Activated naive CD4-positive, alpha-beta T cell (primary cell): ENCODE results near the gene MAS1L.
"Not testable (repeated sequence)": the region's sequence is repeated elsewhere in the genome, so short reads cannot be mapped to it uniquely, and the experiment has no call there.

Source experiments
- DNase-seq, 4 experiments: peaks; one replicate each; lab custom pipeline; 2025; lab: John Stamatoyannopoulos, UW

Gene MAS1L

DNA sequence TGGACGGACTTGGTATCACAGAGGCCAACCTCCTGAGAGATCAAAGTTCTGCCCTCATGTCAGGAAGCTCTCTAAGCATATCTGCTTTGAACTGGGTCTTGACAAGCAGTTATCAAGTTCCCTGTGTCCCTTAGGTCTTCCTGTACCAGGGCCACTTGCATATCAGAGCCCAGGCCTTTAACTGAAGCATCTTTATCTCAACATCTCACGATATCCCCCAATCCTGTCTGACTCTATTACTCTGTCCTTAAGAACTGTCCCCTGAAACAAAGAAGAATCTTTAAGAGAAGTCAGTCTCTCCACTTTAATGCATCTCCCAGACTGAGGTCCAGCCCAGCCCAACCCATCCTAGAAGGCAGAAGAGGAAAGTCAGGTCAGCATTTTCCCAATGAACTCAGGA is 8.2 kb downstream of the MAS1L start:
- no peak for DNase-seq

GRCh38 chr6:29478740-29479139 is 9.0 kb downstream of the MAS1L start:
- no peak for DNase-seq

GRCh38 chr6:29477923-29478450 is 9.8 kb downstream of the MAS1L start:
- DNase-seq = no peak

DNA sequence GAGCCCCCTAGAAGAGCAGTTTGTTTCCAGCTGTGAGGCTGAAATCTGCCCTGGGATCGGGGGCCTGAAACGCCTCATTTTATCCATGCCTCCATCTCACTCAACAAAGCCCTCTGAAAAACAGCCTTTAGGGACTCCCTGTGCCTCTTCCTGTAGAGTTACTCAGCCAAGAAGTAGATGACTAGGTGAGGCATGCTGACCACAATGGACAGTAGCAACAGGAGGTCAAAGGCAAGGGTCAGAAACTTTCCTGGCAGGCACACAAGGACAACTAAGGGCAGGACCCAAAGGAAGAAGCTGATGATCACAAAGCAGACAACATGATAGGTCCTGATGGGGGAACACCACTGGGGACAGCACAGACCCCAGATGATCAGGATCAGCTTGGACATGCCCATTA is 12.8 kb downstream of the MAS1L start:
- DNase-seq = no peak

- DNase-seq = no peak
Observed at GRCh38 chr6:29466241-29466640, 21.5 kb downstream of the MAS1L start.

DNA sequence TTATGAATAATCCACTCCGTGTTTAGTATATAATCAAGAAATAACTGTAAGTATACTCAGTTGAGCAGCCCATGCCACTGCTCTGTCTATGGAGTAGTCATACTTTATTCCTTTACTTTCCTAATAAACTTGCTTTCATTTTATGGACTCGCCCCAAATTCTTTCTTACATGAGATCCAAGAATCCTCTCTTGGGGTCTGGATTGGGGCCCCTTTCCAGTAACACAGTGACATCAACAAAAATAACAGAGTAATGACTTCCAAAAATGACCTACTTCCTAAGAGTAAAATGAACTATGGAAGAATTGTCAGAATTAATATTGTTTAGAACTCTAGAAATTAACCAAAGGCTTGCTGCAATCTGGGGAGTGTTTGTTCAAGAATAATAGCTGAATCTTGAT is 22.0 kb downstream of the MAS1L start:
- DNase-seq = no peak

DNA sequence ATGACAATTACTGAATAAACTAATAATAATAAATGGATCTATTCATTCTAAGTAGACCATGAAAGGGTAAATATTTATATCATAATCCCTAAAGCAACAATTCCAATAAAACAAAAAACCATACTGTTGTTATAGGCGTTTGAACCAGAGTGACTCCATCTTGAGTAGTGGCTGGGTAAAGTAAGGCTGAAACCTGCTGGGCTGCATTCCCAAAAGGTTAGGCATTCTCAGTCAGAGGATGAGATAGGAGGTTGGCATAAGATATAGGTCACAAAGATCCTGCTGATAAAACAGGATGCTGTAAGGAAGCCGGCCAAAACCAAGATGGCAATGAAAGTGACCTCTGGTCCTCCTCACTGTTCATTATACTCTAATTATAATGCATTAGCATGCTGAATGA is 22.5 kb downstream of the MAS1L start:
- DNase-seq = no peak

DNA sequence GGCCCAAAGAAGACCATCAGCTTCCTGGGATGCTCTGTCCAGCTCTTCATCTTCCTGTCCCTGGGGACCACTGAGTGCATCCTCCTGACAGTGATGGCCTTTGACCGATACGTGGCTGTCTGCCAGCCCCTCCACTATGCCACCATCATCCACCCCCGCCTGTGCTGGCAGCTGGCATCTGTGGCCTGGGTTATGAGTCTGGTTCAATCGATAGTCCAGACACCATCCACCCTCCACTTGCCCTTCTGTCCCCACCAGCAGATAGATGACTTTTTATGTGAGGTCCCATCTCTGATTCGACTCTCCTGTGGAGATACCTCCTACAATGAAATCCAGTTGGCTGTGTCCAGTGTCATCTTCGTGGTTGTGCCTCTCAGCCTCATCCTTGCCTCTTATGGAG is 25.7 kb downstream of the MAS1L start:
- no peak for DNase-seq

- DNase-seq = no peak
Observed at GRCh38 chr6:29461021-29461814, 26.5 kb downstream of the MAS1L start.

DNA sequence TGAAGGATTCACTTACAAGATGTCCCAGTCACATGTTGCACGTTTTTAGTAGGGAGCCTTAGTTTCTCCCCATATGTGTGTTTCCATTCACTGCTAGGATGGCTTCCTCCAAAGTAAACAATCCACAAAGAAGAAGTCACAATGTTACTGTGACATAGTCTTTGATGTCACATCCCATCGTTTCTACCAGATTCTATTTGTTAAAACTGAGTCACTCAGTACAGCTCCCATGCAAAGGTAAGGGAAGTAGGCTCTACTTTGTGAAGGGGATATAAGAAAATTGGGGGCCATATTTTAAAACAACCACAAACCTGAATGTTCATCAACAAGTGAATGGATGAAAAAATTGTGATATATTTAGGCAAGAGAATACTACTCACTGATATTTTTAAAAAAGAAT is 30.8 kb downstream of the MAS1L start, which contains the start of the genes OR11A1 and OR2H1:
Gene OR11A1 (minus strand): TSS at position 101 of the 400 bp plus-strand sequence. CDS start 29,430 bp downstream, outside the sequence.
Gene OR2H1 (plus strand): TSS at position 185 of the 400 bp plus-strand sequence. CDS start 4,615 bp downstream, outside the sequence.
- no peak for DNase-seq

GRCh38 chr6:29451471-29452193 is 36.1 kb downstream of the MAS1L start:
- no peak for DNase-seq

- no peak for DNase-seq
Observed at GRCh38 chr6:29447670-29448069, 40.1 kb downstream of the MAS1L start.

- DNase-seq = not testable (repeated sequence)
Observed at GRCh38 chr6:29444031-29444430, 43.7 kb downstream of the MAS1L start.

DNA sequence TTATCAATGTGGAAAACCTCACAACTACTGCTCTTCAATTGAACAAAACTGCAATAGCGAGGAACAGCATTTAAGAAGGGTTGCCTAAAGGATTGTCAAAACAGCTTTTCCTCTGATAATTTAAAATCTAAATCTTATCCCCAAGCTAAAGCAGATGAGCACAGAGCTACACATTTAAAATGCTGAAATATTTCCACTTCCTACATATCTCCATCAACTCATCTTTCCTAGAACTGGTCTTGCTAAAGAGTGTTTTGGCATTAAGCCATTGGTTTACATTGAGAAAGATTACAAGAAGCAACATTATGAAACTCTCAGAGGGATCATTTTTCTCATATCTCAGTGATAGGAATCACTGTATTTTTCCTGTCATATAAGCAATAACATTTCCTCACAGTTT is 45.0 kb downstream of the MAS1L start:
- no peak for DNase-seq

DNA sequence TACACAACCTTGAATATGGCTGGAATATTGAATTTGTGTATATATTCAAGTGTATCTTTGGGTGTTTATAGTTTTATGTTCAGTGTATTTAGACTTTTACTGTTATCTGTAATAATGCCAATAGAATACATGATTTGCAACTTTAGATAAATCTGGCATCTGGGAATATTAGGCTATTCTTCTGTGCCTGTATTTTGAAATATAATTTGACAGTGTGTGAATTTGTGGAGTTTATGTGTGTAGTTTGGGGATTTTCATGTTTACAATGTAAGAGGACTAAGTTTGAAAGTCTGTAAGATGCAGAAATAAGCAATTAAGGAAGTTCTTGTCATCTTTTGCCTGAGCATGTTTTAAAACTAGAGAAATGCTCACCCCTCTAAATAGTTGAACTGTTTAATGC is 48.8 kb downstream of the MAS1L start, which contains the start of gene OR10C1:
Gene OR10C1 (plus strand): TSS at position 301 of the 400 bp plus-strand sequence. CDS start 710 bp downstream, outside the sequence.
- no peak for DNase-seq

DNA sequence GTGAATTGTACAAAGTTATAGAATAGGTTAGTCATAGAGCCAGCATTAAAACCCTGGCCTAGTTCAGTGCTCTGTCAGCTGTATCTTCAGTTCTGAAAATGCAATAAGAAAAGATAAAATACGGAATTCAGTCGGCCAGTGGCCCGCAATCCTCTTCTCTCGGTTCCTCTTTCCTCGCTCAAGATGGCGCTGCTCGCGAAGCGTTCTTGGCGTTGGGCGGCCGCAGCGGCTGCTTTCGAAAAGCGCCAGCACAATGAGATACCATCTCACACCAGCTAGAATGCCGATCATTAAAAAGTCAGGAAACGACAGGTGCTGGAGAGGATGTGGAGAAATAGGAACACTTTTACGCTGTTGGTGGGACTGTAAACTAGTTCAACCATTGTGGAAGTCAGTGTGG is 51.0 kb downstream of the MAS1L start:
- not testable (repeated sequence) for DNase-seq
